K562 (cell line): Measurements from ENCODE around the gene GRAMD4. TPM values are rescaled to one million over a fixed set of nuclear protein-coding genes. Genes with fewer than 3 reads are reported as not detected.

ENCODE experiments used
- ATAC-seq: fragments of 200-7000 bp; cut with Tn5 transposase; 3 replicates; pipeline ENCODE4 v1.9.1; 2020; ENCODE audit warnings: moderate library complexity
- BruUV-seq: library from RNA; stranded (reverse); fragments of 400-500 nt; replicated peaks from 2 replicates; lab custom pipeline; 2021; lab: Mats Ljungman, UMichigan
- CTCF ChIA-PET: fragments of 300-600 bp; formaldehyde crosslinking; extraction: SDS; loops from one replicate; lab custom pipeline; 2021; ENCODE audit warnings: low intra/inter-chr PET ratio; lab: Yijun Ruan, JAX
- POLR2A ChIA-PET: fragments of 300-600, 350-650 bp; sonication (Branson Sonifier 250); formaldehyde crosslinking; extraction: SDS; loops from one replicate; lab custom pipeline; 2021; ENCODE audit warnings: antibody characterized with exemption, inconsistent platforms; lab: Yijun Ruan, JAX
- DNase-seq, 4 experiments: peaks; one replicate each; pipeline versions ENCODE4 v3.0.0 to v3.0.0-alpha.2; 2011 to 2018; ENCODE audit warnings: low spot score in 3 of 4, mixed read lengths in 3 of 4; ENCODE audit errors: extremely low read depth in 1 of 4
- FAIRE-seq: peaks from 2 replicates; lab custom pipeline; 2011; peaks lifted over from hg19 to GRCh38; lab: Jason Lieb, UNC
- H2AFZ ChIP-seq: 2 replicates; pipeline ENCODE4 v1.6.0; 2011; ENCODE audit warnings: low read depth, low read length, control low read depth, inconsistent platforms
- H3K27ac ChIP-seq: fragments of 200-600 bp; 3 replicates; pipeline ENCODE4 v1.8.0; 2011; ENCODE audit warnings: low read depth, mild to moderate bottlenecking, control low read depth, inconsistent platforms, low read length, moderate library complexity, mixed read lengths; ENCODE audit errors: extremely low read depth
- H3K27me3 ChIP-seq, 2 experiments: fragments of 300-600 bp in 1 of 2; 2 replicates in 1 of 2; 3 replicates in 1 of 2; pipeline versions ENCODE4 v1.6.0 to v1.8.0; 2011; ENCODE audit warnings: inconsistent platforms in 2 of 2, low read length in 2 of 2, mild to moderate bottlenecking in 1 of 2, mixed read lengths in 1 of 2, moderate library complexity in 1 of 2; ENCODE audit not compliant: control insufficient read depth in 2 of 2, insufficient read depth in 2 of 2
- H3K36me3 ChIP-seq: fragments of 300-600 bp; 3 replicates; pipeline ENCODE4 v1.8.0; 2011; ENCODE audit warnings: mild to moderate bottlenecking, low read length, inconsistent platforms; ENCODE audit not compliant: control insufficient read depth, insufficient read depth
- H3K4me1 ChIP-seq, 2 experiments: fragments of 200-600 bp in 1 of 2; replicated peaks in 1 of 2; 2 replicates in 1 of 2; 3 replicates in 1 of 2; pipeline versions ENCODE4 v1.5.1 to v1.8.0; 2011; ENCODE audit warnings: inconsistent platforms in 2 of 2, low read length in 2 of 2, mild to moderate bottlenecking in 1 of 2, mixed read lengths in 1 of 2, moderate library complexity in 1 of 2; ENCODE audit not compliant: control insufficient read depth in 2 of 2, insufficient read depth in 2 of 2
- H3K4me2 ChIP-seq: 2 replicates; pipeline ENCODE4 v1.6.1; 2011; ENCODE audit warnings: low read length, control low read depth, inconsistent platforms, mixed read lengths; ENCODE audit not compliant: insufficient read depth
- H3K4me3 ChIP-seq: fragments of 200-600 bp; sonication (generic), shearing (Covaris generic); 2 replicates; pipeline ENCODE4 v1.5.1; 2016; ENCODE audit warnings: control low read depth, inconsistent platforms
- H3K79me2 ChIP-seq: fragments of 200-600 bp; 3 replicates; pipeline ENCODE4 v1.8.0; 2011; ENCODE audit warnings: low read length, inconsistent platforms; ENCODE audit not compliant: control insufficient read depth, insufficient read depth
- H3K9ac ChIP-seq, 2 experiments: 2 replicates each; pipeline versions ENCODE4 v1.6.0 to v1.6.1; 2011; ENCODE audit warnings: low read depth in 2 of 2, low read length in 2 of 2, control low read depth in 1 of 2, inconsistent platforms in 1 of 2, mild to moderate bottlenecking in 1 of 2, mixed read lengths in 1 of 2; ENCODE audit not compliant: insufficient read depth in 1 of 2
- H3K9me1 ChIP-seq: one replicate; pipeline ENCODE4 v1.6.0; 2011; ENCODE audit warnings: inconsistent platforms, mild to moderate bottlenecking, low read length, moderate library complexity; ENCODE audit not compliant: control insufficient read depth, insufficient read depth
- H3K9me3 ChIP-seq: replicated peaks from 2 replicates; pipeline ENCODE4 v1.5.1; 2011; ENCODE audit warnings: low read depth, low read length, inconsistent platforms; ENCODE audit not compliant: control insufficient read depth, insufficient read depth
- H4K20me1 ChIP-seq: replicated peaks from 2 replicates; pipeline ENCODE4 v1.6.1; 2011; ENCODE audit warnings: low read length, inconsistent platforms, mixed read lengths; ENCODE audit not compliant: control insufficient read depth, insufficient read depth
- DPF2 ChIP-seq: fragments of 450-650 bp; IDR thresholded peaks from 2 replicates; pipeline ENCODE4 v1.6.1; 2016
- ESRRA ChIP-seq: fragments of 450-650 bp; IDR thresholded peaks from 2 replicates; pipeline ENCODE4 v1.6.1; 2014; ENCODE audit warnings: low read depth, mild to moderate bottlenecking, moderate library complexity, borderline replicate concordance
- SMARCC2 ChIP-seq: fragments of 450-650 bp; IDR thresholded peaks from 2 replicates; pipeline ENCODE4 v1.6.1; 2017; ENCODE audit warnings: antibody characterized with exemption, moderate library complexity, mild to moderate bottlenecking, low read depth
- WGBS: fragments of 100-300 bp; shearing (Covaris generic); methylation state at CpG from one replicate; pipeline ENCODE4 v1.1.6; 2016; ENCODE audit warnings: low coverage, mixed read lengths; ENCODE audit not compliant: insufficient coverage; ENCODE audit errors: missing lambda C conversion rate; 5-methylcytosine and 5-hydroxymethylcytosine counted together
- in situ Hi-C: fragments of 300-500 bp; cut with MboI; formaldehyde crosslinking; loops from 4 replicates; pipeline ENCODE4 v1.15.0; 2018; ENCODE audit warnings: inconsistent platforms, mixed read lengths
- intact Hi-C: fragments of 100-400 bp; cut with micrococcal nuclease; formaldehyde crosslinking; loops from 2 replicates; pipeline ENCODE4 v1.14.2; 2022
- polyA plus RNA-seq, 8 experiments: library from polyadenylated mRNA; depleted of rRNA in 4 of 8; stranded (reverse) in 5 of 8; unstranded in 3 of 8; fragments of >200 nt; fragmentation: Nextera tagmentation in 2 of 8; fragmentation: Illumina TruSeq in 1 of 8; extraction: Ambion mirVana in 2 of 8; extraction: Trizol in 1 of 8; gene quantifications; 2 replicates each; pipeline versions ENCODE4 v1.2.1 to v1.2.3, GENCODE V29; 2011 to 2014; ENCODE audit warnings: inconsistent platforms in 1 of 8, missing spikeins in 1 of 8
- total RNA-seq, 7 experiments: library from RNA; depleted of rRNA in 6 of 7; stranded (reverse); fragments of >200 nt in 6 of 7; fragmentation: Illumina TruSeq in 2 of 7; extraction: Trizol in 2 of 7; gene quantifications; 2 replicates each; pipeline versions ENCODE4 v1.2.1 to v1.2.3, GENCODE V29; 2011 to 2021; ENCODE audit warnings: low replicate concordance in 1 of 7
- TF ChIP-seq, protein P1 (sequence below): sonication (generic); formaldehyde crosslinking; IDR thresholded peaks from 2 replicates; pipeline ENCODE4 v1.8.0; 2022; ENCODE audit warnings: missing genetic modification reagents, mild to moderate bottlenecking, moderate library complexity, borderline replicate concordance
- TF ChIP-seq, protein P2 (sequence below), 2 experiments: fragments of 450-650 bp; IDR thresholded peaks; 2 replicates each; pipeline ENCODE4 v1.6.1; 2018; ENCODE audit warnings: mild to moderate bottlenecking in 2 of 2, low read depth in 1 of 2; ENCODE audit not compliant: partially characterized antibody in 2 of 2
- TF ChIP-seq, protein P3 (sequence below): IDR thresholded peaks from 3 replicates; pipeline ENCODE4 v1.6.1; 2011; ENCODE audit warnings: borderline replicate concordance, mild to moderate bottlenecking; ENCODE audit not compliant: insufficient read length, insufficient read depth
- TF ChIP-seq, protein P4 (sequence below): fragments of 250-450 bp; sonication (Bioruptor Pico); IDR thresholded peaks from 2 replicates; pipeline ENCODE4 v1.5.0; 2020; ENCODE audit warnings: mild to moderate bottlenecking

Gene GRAMD4
- total and polyA plus RNA-seq, 9 of the 15 experiments (the other 6 are each of a cell fraction or from before 2014, with no cell fraction given) = 0.18 to 44.8 (median 18.6) TPM

DNA sequence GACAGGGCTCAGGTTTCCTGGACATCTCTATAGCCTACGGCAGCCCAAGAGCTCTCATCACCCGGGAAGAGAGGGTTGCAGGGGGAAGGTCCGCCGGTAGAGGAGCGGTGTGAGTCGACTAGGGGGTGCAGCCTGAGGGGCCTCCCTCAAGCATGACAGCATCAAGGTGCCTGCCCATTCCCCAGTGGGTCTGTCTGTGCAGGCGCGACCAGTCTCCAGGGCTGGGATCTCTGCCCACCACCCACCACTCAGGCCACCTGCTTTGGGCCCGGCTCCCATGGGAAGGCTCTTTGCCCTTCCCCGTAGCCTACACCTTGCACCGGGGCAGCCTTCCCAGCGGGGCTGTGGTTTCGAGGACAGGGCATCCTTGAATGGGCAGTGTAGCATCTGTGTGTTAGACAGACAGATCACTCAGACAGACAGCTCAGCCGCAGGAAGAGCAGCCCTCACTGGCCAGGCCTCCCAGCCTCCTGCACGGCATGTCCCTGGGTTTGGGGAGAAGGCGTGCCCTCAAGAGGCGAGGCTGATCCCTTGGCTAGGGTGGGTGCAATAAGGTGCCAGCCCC is 88.7 kb downstream of the GRAMD4 start:
- ATAC-seq (no peak), DNase-seq (no peak), FAIRE-seq (no peak)
- H3K36me3 ChIP-seq = peaks cover 36% of the 10 kb centered on the region; the same call in 2 of the 3 replicates
- POLR2A ChIA-PET = no interaction called here
- no peak for TF ChIP-seq ESRRA
- no peak for TF ChIP-seq SMARCC2
- TF ChIP-seq, protein P1, sequence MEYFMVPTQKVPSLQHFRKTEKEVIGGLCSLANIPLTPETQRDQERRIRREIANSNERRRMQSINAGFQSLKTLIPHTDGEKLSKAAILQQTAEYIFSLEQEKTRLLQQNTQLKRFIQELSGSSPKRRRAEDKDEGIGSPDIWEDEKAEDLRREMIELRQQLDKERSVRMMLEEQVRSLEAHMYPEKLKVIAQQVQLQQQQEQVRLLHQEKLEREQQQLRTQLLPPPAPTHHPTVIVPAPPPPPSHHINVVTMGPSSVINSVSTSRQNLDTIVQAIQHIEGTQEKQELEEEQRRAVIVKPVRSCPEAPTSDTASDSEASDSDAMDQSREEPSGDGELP = no peak
- TF ChIP-seq DPF2 = no peak
- TF ChIP-seq, protein P2, sequence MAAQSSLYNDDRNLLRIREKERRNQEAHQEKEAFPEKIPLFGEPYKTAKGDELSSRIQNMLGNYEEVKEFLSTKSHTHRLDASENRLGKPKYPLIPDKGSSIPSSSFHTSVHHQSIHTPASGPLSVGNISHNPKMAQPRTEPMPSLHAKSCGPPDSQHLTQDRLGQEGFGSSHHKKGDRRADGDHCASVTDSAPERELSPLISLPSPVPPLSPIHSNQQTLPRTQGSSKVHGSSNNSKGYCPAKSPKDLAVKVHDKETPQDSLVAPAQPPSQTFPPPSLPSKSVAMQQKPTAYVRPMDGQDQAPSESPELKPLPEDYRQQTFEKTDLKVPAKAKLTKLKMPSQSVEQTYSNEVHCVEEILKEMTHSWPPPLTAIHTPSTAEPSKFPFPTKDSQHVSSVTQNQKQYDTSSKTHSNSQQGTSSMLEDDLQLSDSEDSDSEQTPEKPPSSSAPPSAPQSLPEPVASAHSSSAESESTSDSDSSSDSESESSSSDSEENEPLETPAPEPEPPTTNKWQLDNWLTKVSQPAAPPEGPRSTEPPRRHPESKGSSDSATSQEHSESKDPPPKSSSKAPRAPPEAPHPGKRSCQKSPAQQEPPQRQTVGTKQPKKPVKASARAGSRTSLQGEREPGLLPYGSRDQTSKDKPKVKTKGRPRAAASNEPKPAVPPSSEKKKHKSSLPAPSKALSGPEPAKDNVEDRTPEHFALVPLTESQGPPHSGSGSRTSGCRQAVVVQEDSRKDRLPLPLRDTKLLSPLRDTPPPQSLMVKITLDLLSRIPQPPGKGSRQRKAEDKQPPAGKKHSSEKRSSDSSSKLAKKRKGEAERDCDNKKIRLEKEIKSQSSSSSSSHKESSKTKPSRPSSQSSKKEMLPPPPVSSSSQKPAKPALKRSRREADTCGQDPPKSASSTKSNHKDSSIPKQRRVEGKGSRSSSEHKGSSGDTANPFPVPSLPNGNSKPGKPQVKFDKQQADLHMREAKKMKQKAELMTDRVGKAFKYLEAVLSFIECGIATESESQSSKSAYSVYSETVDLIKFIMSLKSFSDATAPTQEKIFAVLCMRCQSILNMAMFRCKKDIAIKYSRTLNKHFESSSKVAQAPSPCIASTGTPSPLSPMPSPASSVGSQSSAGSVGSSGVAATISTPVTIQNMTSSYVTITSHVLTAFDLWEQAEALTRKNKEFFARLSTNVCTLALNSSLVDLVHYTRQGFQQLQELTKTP (IDR thresholded peaks at IDR 0.05; ENCODE audit: low read depth in 1 of 2, partially characterized antibody in 2 of 2) = no peak
- TF ChIP-seq, protein P3, sequence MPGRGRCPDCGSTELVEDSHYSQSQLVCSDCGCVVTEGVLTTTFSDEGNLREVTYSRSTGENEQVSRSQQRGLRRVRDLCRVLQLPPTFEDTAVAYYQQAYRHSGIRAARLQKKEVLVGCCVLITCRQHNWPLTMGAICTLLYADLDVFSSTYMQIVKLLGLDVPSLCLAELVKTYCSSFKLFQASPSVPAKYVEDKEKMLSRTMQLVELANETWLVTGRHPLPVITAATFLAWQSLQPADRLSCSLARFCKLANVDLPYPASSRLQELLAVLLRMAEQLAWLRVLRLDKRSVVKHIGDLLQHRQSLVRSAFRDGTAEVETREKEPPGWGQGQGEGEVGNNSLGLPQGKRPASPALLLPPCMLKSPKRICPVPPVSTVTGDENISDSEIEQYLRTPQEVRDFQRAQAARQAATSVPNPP = no peak
- TF ChIP-seq, protein P4, sequence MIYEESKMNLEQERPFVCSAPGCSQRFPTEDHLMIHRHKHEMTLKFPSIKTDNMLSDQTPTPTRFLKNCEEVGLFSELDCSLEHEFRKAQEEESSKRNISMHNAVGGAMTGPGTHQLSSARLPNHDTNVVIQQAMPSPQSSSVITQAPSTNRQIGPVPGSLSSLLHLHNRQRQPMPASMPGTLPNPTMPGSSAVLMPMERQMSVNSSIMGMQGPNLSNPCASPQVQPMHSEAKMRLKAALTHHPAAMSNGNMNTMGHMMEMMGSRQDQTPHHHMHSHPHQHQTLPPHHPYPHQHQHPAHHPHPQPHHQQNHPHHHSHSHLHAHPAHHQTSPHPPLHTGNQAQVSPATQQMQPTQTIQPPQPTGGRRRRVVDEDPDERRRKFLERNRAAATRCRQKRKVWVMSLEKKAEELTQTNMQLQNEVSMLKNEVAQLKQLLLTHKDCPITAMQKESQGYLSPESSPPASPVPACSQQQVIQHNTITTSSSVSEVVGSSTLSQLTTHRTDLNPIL (CRISPR knock-in tag) = no peak
- in situ Hi-C loops (loop anchor here (10.0 kb wide), 1 partner anchor 1514 kb away; no protein-coding TSS in a partner anchor), intact Hi-C loops (no loop called here)
- H3K79me2 ChIP-seq = no peaks in the 10 kb centered on the region
- 98% methylated on average over 8 of the region's 17 CpGs for WGBS
- no peak overlapping the region for H3K4me2 ChIP-seq
- H2AFZ ChIP-seq = no peak overlapping the region
- no peak overlapping the region for H3K9ac ChIP-seq
- CTCF ChIA-PET = no interaction called here
- no TSS peak for BruUV-seq
- H3K4me1 ChIP-seq = no peaks in the 10 kb centered on the region
- no peaks in the 10 kb centered on the region for H3K9me3 ChIP-seq
- H3K9me1 ChIP-seq = no peaks in the 10 kb centered on the region
- no peaks in the 10 kb centered on the region for H3K27me3 ChIP-seq
- no peak overlapping the region for H3K4me3 ChIP-seq
- no peaks in the 10 kb centered on the region for H4K20me1 ChIP-seq
- no peak overlapping the region for H3K27ac ChIP-seq
